PC-9 (cell line): ENCODE results near the gene STK24.

Source experiments
- EZH2 ChIP-seq: fragments of 200-600 bp; sonication (generic); IDR thresholded peaks from 2 replicates; pipeline ENCODE4 v1.8.0; 2017; ENCODE audit warnings: antibody characterized with exemption, low read depth
- TF ChIP-seq, protein P1 (sequence below): fragments of 200-600 bp; sonication (generic); conservative IDR thresholded peaks from 2 replicates; pipeline ENCODE4 v1.6.1; 2017; ENCODE audit warnings: mixed run types, antibody characterized with exemption, mild to moderate bottlenecking, moderate library complexity

DNA sequence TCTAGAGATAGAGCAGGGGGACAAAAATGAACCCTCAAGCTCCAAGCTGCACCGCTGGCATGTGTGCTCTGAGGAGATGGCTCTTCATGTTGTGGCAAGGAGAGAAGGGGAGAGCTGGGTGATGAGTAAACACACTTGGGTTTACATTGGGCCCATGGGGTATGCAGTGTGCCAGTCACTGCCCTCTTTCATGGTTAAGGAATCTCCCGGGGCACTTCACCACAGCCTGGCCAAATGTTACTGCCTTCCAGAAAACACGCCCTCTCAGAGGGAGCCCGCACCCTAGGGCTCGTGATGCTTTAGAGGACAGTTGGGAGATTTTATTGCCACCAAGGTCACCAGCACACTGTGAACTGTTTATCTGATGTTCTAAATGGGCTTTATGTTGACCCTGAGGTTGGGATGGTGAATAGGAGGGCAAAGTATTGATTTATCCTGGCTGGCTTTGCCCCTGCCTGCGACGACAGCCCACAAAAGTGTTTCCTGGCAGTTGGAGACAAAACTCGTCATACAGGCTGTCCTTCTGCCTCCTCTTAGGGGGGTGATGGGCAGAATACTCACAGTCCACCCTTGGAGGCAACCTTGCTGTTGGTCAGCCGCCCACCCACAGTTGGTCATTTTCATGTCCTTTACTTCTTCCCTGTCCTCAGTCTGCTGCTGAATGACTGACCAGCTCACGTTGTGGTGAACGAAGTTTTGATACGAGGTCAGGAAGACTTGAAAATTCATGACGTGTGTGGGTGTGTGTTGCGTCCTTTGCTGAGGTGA lies 156.9 kb downstream of the STK24 start:
- TF ChIP-seq, protein P1, sequence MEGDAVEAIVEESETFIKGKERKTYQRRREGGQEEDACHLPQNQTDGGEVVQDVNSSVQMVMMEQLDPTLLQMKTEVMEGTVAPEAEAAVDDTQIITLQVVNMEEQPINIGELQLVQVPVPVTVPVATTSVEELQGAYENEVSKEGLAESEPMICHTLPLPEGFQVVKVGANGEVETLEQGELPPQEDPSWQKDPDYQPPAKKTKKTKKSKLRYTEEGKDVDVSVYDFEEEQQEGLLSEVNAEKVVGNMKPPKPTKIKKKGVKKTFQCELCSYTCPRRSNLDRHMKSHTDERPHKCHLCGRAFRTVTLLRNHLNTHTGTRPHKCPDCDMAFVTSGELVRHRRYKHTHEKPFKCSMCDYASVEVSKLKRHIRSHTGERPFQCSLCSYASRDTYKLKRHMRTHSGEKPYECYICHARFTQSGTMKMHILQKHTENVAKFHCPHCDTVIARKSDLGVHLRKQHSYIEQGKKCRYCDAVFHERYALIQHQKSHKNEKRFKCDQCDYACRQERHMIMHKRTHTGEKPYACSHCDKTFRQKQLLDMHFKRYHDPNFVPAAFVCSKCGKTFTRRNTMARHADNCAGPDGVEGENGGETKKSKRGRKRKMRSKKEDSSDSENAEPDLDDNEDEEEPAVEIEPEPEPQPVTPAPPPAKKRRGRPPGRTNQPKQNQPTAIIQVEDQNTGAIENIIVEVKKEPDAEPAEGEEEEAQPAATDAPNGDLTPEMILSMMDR = no peak
- no peak for TF ChIP-seq EZH2
